K562 (cell line): ENCODE data around the gene DPF1. TPM values are rescaled to one million over a fixed set of nuclear protein-coding genes. Genes with fewer than 3 reads are reported as not detected.

Experiments used
- ATAC-seq: fragments of 200-7000 bp; cut with Tn5 transposase; 3 replicates; pipeline ENCODE4 v1.9.1; 2020; ENCODE audit warnings: moderate library complexity
- BruUV-seq: library from RNA; stranded (reverse); fragments of 400-500 nt; replicated peaks from 2 replicates; lab custom pipeline; 2021; lab: Mats Ljungman, UMichigan
- CTCF ChIA-PET: fragments of 300-600 bp; formaldehyde crosslinking; extraction: SDS; loops from one replicate; lab custom pipeline; 2021; ENCODE audit warnings: low intra/inter-chr PET ratio; lab: Yijun Ruan, JAX
- POLR2A ChIA-PET: fragments of 300-600, 350-650 bp; sonication (Branson Sonifier 250); formaldehyde crosslinking; extraction: SDS; loops from one replicate; lab custom pipeline; 2021; ENCODE audit warnings: antibody characterized with exemption, inconsistent platforms; lab: Yijun Ruan, JAX
- DNase-seq, 4 experiments: peaks; one replicate each; pipeline versions ENCODE4 v3.0.0 to v3.0.0-alpha.2; 2011 to 2018; ENCODE audit warnings: low spot score in 3 of 4, mixed read lengths in 3 of 4; ENCODE audit errors: extremely low read depth in 1 of 4
- FAIRE-seq: peaks from 2 replicates; lab custom pipeline; 2011; peaks lifted over from hg19 to GRCh38; lab: Jason Lieb, UNC
- H2AFZ ChIP-seq: 2 replicates; pipeline ENCODE4 v1.6.0; 2011; ENCODE audit warnings: low read depth, low read length, control low read depth, inconsistent platforms
- H3K27ac ChIP-seq: fragments of 200-600 bp; 3 replicates; pipeline ENCODE4 v1.8.0; 2011; ENCODE audit warnings: low read depth, mild to moderate bottlenecking, control low read depth, inconsistent platforms, low read length, moderate library complexity, mixed read lengths; ENCODE audit errors: extremely low read depth
- H3K27me3 ChIP-seq, 2 experiments: fragments of 300-600 bp in 1 of 2; 2 replicates in 1 of 2; 3 replicates in 1 of 2; pipeline versions ENCODE4 v1.6.0 to v1.8.0; 2011; ENCODE audit warnings: inconsistent platforms in 2 of 2, low read length in 2 of 2, mild to moderate bottlenecking in 1 of 2, mixed read lengths in 1 of 2, moderate library complexity in 1 of 2; ENCODE audit not compliant: control insufficient read depth in 2 of 2, insufficient read depth in 2 of 2
- H3K36me3 ChIP-seq: fragments of 300-600 bp; 3 replicates; pipeline ENCODE4 v1.8.0; 2011; ENCODE audit warnings: mild to moderate bottlenecking, low read length, inconsistent platforms; ENCODE audit not compliant: control insufficient read depth, insufficient read depth
- H3K4me1 ChIP-seq, 2 experiments: fragments of 200-600 bp in 1 of 2; replicated peaks in 1 of 2; 2 replicates in 1 of 2; 3 replicates in 1 of 2; pipeline versions ENCODE4 v1.5.1 to v1.8.0; 2011; ENCODE audit warnings: inconsistent platforms in 2 of 2, low read length in 2 of 2, mild to moderate bottlenecking in 1 of 2, mixed read lengths in 1 of 2, moderate library complexity in 1 of 2; ENCODE audit not compliant: control insufficient read depth in 2 of 2, insufficient read depth in 2 of 2
- H3K4me2 ChIP-seq: 2 replicates; pipeline ENCODE4 v1.6.1; 2011; ENCODE audit warnings: low read length, control low read depth, inconsistent platforms, mixed read lengths; ENCODE audit not compliant: insufficient read depth
- H3K4me3 ChIP-seq: fragments of 200-600 bp; sonication (generic), shearing (Covaris generic); 2 replicates; pipeline ENCODE4 v1.5.1; 2016; ENCODE audit warnings: control low read depth, inconsistent platforms
- H3K79me2 ChIP-seq: fragments of 200-600 bp; 3 replicates; pipeline ENCODE4 v1.8.0; 2011; ENCODE audit warnings: low read length, inconsistent platforms; ENCODE audit not compliant: control insufficient read depth, insufficient read depth
- H3K9ac ChIP-seq, 2 experiments: 2 replicates each; pipeline versions ENCODE4 v1.6.0 to v1.6.1; 2011; ENCODE audit warnings: low read depth in 2 of 2, low read length in 2 of 2, control low read depth in 1 of 2, inconsistent platforms in 1 of 2, mild to moderate bottlenecking in 1 of 2, mixed read lengths in 1 of 2; ENCODE audit not compliant: insufficient read depth in 1 of 2
- H3K9me1 ChIP-seq: one replicate; pipeline ENCODE4 v1.6.0; 2011; ENCODE audit warnings: inconsistent platforms, mild to moderate bottlenecking, low read length, moderate library complexity; ENCODE audit not compliant: control insufficient read depth, insufficient read depth
- H3K9me3 ChIP-seq: replicated peaks from 2 replicates; pipeline ENCODE4 v1.5.1; 2011; ENCODE audit warnings: low read depth, low read length, inconsistent platforms; ENCODE audit not compliant: control insufficient read depth, insufficient read depth
- H4K20me1 ChIP-seq: replicated peaks from 2 replicates; pipeline ENCODE4 v1.6.1; 2011; ENCODE audit warnings: low read length, inconsistent platforms, mixed read lengths; ENCODE audit not compliant: control insufficient read depth, insufficient read depth
- CBX1 ChIP-seq: sonication (generic); IDR thresholded peaks from 2 replicates; pipeline ENCODE4 v1.6.1; 2016; ENCODE audit warnings: antibody characterized with exemption, low read depth, mild to moderate bottlenecking
- CBX3 ChIP-seq, 2 experiments: IDR thresholded peaks; 1 replicate in 1 of 2; 2 replicates in 1 of 2; pipeline ENCODE4 v1.6.1; 2012; ENCODE audit warnings: inconsistent platforms in 2 of 2, low read length in 2 of 2, borderline replicate concordance in 1 of 2, control low read depth in 1 of 2
- CEBPB ChIP-seq: fragments of 450-650 bp; IDR thresholded peaks from 2 replicates; pipeline ENCODE4 v1.6.1; 2016; ENCODE audit warnings: missing genetic modification characterization, missing compliant biosample characterization
- ESRRA ChIP-seq: fragments of 450-650 bp; IDR thresholded peaks from 2 replicates; pipeline ENCODE4 v1.6.1; 2014; ENCODE audit warnings: low read depth, mild to moderate bottlenecking, moderate library complexity, borderline replicate concordance
- HMGN3 ChIP-seq: IDR thresholded peaks from 2 replicates; pipeline ENCODE4 v1.6.1; 2011; ENCODE audit warnings: borderline replicate concordance, low read depth, mild to moderate bottlenecking, mixed read lengths, low read length; ENCODE audit not compliant: insufficient read length; ENCODE audit errors: extremely low read depth
- KDM1A ChIP-seq, 2 experiments: fragments of 450-650 bp; IDR thresholded peaks; 2 replicates each; pipeline ENCODE4 v1.6.1; 2016; ENCODE audit warnings: mild to moderate bottlenecking in 2 of 2
- PHF8 ChIP-seq: fragments of 200-600 bp; sonication (generic); IDR thresholded peaks from 2 replicates; pipeline ENCODE4 v1.6.1; 2012; ENCODE audit warnings: mixed run types, mild to moderate bottlenecking, inconsistent platforms, low read length, moderate library complexity, borderline replicate concordance
- POU5F1 ChIP-seq: fragments of 150-350 bp; IDR thresholded peaks from 2 replicates; pipeline ENCODE4 v1.6.1; 2014; ENCODE audit warnings: borderline replicate concordance, low read length, low read depth, mild to moderate bottlenecking; ENCODE audit not compliant: partially characterized antibody
- PTBP1 ChIP-seq: fragments of 200-400 bp; formaldehyde crosslinking; IDR thresholded peaks from 2 replicates; pipeline ENCODE4 v1.6.1; 2017; ENCODE audit warnings: low read depth, low read length
- RBM25 ChIP-seq: fragments of 200-400 bp; formaldehyde crosslinking; IDR thresholded peaks from 2 replicates; pipeline ENCODE4 v1.6.1; 2018; ENCODE audit warnings: low read length, low read depth, moderate library complexity; ENCODE audit not compliant: severe bottlenecking
- SMARCA5 ChIP-seq: fragments of 450-650 bp; IDR thresholded peaks from 2 replicates; pipeline ENCODE4 v1.6.1; 2016
- SOX6 ChIP-seq: fragments of 450-650 bp; IDR thresholded peaks from 2 replicates; pipeline ENCODE4 v1.6.1; 2014; ENCODE audit warnings: mild to moderate bottlenecking
- ZKSCAN3 ChIP-seq: fragments of 250-450 bp; sonication (Bioruptor Pico); IDR thresholded peaks from 2 replicates; pipeline ENCODE4 v1.4.0; 2020
- ZNF253 ChIP-seq: fragments of 250-450 bp; sonication (Bioruptor Pico); conservative IDR thresholded peaks from 2 replicates; pipeline ENCODE4 v1.6.1; 2021; ENCODE audit warnings: mild to moderate bottlenecking
- ZNF445 ChIP-seq: fragments of 250-450 bp; sonication (Bioruptor Pico); IDR thresholded peaks from 2 replicates; pipeline ENCODE4 v1.4.0; 2020; ENCODE audit warnings: low read depth, mild to moderate bottlenecking, moderate library complexity
- ZNF644 ChIP-seq: fragments of 200-800 bp; sonication (Bioruptor generic); IDR thresholded peaks from 2 replicates; pipeline ENCODE4 v1.6.1; 2016; ENCODE audit warnings: low read depth, missing genetic modification characterization, missing compliant biosample characterization
- WGBS: fragments of 100-300 bp; shearing (Covaris generic); methylation state at CpG from one replicate; pipeline ENCODE4 v1.1.6; 2016; ENCODE audit warnings: low coverage, mixed read lengths; ENCODE audit not compliant: insufficient coverage; ENCODE audit errors: missing lambda C conversion rate; 5-methylcytosine and 5-hydroxymethylcytosine counted together
- in situ Hi-C: fragments of 300-500 bp; cut with MboI; formaldehyde crosslinking; loops from 4 replicates; pipeline ENCODE4 v1.15.0; 2018; ENCODE audit warnings: inconsistent platforms, mixed read lengths
- intact Hi-C: fragments of 100-400 bp; cut with micrococcal nuclease; formaldehyde crosslinking; loops from 2 replicates; pipeline ENCODE4 v1.14.2; 2022
- polyA plus RNA-seq, 8 experiments: library from polyadenylated mRNA; depleted of rRNA in 4 of 8; stranded (reverse) in 5 of 8; unstranded in 3 of 8; fragments of >200 nt; fragmentation: Nextera tagmentation in 2 of 8; fragmentation: Illumina TruSeq in 1 of 8; extraction: Ambion mirVana in 2 of 8; extraction: Trizol in 1 of 8; gene quantifications; 2 replicates each; pipeline versions ENCODE4 v1.2.1 to v1.2.3, GENCODE V29; 2011 to 2014; ENCODE audit warnings: inconsistent platforms in 1 of 8, missing spikeins in 1 of 8
- total RNA-seq, 7 experiments: library from RNA; depleted of rRNA in 6 of 7; stranded (reverse); fragments of >200 nt in 6 of 7; fragmentation: Illumina TruSeq in 2 of 7; extraction: Trizol in 2 of 7; gene quantifications; 2 replicates each; pipeline versions ENCODE4 v1.2.1 to v1.2.3, GENCODE V29; 2011 to 2021; ENCODE audit warnings: low replicate concordance in 1 of 7
- TF ChIP-seq, protein P1 (sequence below): fragments of 250-450 bp; sonication (Bioruptor Pico); IDR thresholded peaks from 2 replicates; pipeline ENCODE4 v1.8.0; 2021; ENCODE audit warnings: moderate library complexity, mild to moderate bottlenecking, inconsistent platforms
- TF ChIP-seq, protein P2 (sequence below): IDR thresholded peaks from 2 replicates; pipeline ENCODE4 v1.6.1; 2014; ENCODE audit warnings: antibody characterized with exemption
- TF ChIP-seq, protein P3 (sequence below): sonication (generic); formaldehyde crosslinking; IDR thresholded peaks from 2 replicates; pipeline ENCODE4 v1.8.1; 2023; ENCODE audit warnings: mild to moderate bottlenecking, missing genetic modification reagents

The DPF1 gene
- total and polyA plus RNA-seq, 9 of the 15 experiments (the other 6 are each of a cell fraction or from before 2014, with no cell fraction given): 0.10 to 5.7 (median 3.1) TPM

DNA sequence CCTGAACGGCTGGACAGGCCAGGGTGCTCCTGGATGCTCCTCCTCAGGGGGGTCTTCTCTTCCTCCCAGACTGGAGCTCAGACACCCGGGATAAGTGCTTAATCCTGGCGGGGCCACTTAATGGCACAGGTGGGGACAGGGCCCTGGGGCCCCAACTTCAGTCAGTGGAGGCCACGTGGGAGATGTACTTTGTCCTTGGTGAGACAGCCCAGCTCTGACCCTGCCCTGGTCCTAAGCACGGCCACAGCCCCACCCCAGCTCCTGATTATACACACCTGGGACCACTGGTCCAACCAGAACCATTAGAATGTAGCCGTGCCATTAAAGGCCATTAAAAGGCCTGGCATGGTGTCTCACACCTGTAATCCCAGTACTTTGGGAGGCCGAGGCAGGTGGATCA, 24.4 kb upstream of the DPF1 start (continued):
- TF ChIP-seq ZNF644 (tag): no peak
- TF ChIP-seq ZNF445 (CRISPR knock-in tag): no peak
- TF ChIP-seq CEBPB (tag): no peak
- no peak for TF ChIP-seq ESRRA

DNA sequence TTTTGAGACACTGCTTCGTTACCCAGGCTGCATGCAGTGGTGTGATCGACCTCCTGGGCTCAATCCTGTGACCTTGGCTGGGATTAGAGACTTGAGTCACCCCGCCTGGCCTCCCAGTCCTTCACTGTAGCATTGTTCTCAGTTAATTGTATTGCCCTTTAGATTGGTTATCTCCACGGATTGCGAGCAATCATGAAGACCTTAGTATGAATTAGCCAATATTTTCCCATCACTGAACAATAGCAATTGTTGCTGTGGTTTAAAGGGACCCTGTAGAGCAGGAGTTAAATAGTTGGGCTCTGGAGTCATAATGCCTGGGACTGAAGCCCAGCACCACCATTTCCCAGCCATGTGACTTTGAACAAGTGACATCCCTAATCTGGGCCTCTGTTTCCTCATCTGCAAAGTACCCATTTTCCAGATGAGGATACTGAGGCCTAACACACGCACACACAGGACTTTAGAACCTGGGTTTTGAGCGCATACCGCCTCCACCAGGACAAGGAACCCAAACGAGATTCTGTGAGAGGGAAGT, 23.8 kb upstream of the DPF1 start:
- Histone ChIP-seq H3K36me3 (peaks cover 16% of the 10 kb centered on the region; the same call in 2 of the 3 replicates), H2AFZ (no peak overlapping the region), H3K27ac (no peak overlapping the region), H3K9me3 (no peaks in the 10 kb centered on the region), H3K4me1 (peaks cover 7 to 37% of the 10 kb centered on the region in 2 experiments; a peak in 4 of 5 replicates), H3K27me3 (no peaks in the 10 kb centered on the region), H3K79me2 (peaks cover 6% of the 10 kb centered on the region; the same call in 2 of the 3 replicates), H3K4me3 (no peak overlapping the region), H3K4me2 (no peak overlapping the region), H4K20me1 (no peaks in the 10 kb centered on the region), H3K9me1 (no peaks in the 10 kb centered on the region), H3K9ac (no peak overlapping the region)
- DNase-seq (no peak), ATAC-seq (no peak), FAIRE-seq (no peak)
- CTCF ChIA-PET: no interaction called here
- in situ Hi-C loops (no loop called here), intact Hi-C loops (no loop called here)
- POLR2A ChIA-PET: no interaction called here
- BruUV-seq: no TSS peak
- 64% methylated on average over 9 of the region's 9 CpGs for WGBS
- TF ChIP-seq, protein P1, sequence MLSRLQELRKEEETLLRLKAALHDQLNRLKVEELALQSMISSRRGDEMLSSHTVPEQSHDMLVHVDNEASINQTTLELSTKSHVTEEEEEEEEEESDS: no peak
- TF ChIP-seq PHF8 (no peak), ZNF253 (no peak), KDM1A (IDR thresholded peaks at IDR 0.05) (peak; percentile 73 to 88), RBM25 (peak; percentile 86), CEBPB (tag) (no peak), HMGN3 (no peak), SMARCA5 (0 out of 2 replicates have a peak, but pooled peaks have one; percentile 46), CBX3 (IDR thresholded peaks at IDR 0.05; ENCODE audit: borderline replicate concordance in 1 of 2, low read length in 2 of 2) (0 out of 3 replicates have a peak, but pooled peaks of 1 of the 2 experiments have one; percentile 23), PTBP1 (peak; percentile 73; the same call in 1 of the 2 replicates), ZKSCAN3 (CRISPR knock-in tag) (no peak), POU5F1 (no peak), CBX1 (peak; percentile 58; the same call in 1 of the 2 replicates), SOX6 (peak; percentile 61; the same call in 1 of the 2 replicates)
- TF ChIP-seq, protein P2, sequence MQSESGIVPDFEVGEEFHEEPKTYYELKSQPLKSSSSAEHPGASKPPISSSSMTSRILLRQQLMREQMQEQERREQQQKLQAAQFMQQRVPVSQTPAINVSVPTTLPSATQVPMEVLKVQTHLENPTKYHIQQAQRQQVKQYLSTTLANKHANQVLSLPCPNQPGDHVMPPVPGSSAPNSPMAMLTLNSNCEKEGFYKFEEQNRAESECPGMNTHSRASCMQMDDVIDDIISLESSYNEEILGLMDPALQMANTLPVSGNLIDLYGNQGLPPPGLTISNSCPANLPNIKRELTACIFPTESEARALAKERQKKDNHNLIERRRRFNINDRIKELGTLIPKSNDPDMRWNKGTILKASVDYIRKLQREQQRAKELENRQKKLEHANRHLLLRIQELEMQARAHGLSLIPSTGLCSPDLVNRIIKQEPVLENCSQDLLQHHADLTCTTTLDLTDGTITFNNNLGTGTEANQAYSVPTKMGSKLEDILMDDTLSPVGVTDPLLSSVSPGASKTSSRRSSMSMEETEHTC: no peak
- TF ChIP-seq, protein P3, sequence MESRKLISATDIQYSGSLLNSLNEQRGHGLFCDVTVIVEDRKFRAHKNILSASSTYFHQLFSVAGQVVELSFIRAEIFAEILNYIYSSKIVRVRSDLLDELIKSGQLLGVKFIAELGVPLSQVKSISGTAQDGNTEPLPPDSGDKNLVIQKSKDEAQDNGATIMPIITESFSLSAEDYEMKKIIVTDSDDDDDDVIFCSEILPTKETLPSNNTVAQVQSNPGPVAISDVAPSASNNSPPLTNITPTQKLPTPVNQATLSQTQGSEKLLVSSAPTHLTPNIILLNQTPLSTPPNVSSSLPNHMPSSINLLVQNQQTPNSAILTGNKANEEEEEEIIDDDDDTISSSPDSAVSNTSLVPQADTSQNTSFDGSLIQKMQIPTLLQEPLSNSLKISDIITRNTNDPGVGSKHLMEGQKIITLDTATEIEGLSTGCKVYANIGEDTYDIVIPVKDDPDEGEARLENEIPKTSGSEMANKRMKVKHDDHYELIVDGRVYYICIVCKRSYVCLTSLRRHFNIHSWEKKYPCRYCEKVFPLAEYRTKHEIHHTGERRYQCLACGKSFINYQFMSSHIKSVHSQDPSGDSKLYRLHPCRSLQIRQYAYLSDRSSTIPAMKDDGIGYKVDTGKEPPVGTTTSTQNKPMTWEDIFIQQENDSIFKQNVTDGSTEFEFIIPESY (CRISPR knock-in tag): peak; percentile 96
